ENCODE results near the gene C4BPA. TPM values are rescaled to one million over a fixed set of nuclear protein-coding genes. Genes with fewer than 3 reads are reported as not detected.

The C4BPA gene
- total RNA-seq = 792 TPM

GRCh38 chr1:207103892-207104373 lies at the start of gene C4BPA:
Gene C4BPA (plus strand): TSS chr1:207104233. CDS start chr1:207113026, 8,793 bp downstream.
- DNase-seq (ENCODE audit: low spot score) (peak; percentile 89), ATAC-seq (peak; percentile 72)

- ATAC-seq (no peak), DNase-seq (ENCODE audit: low spot score) (no peak)
These were observed 49.5 kb upstream of the C4BPA start for GRCh38 chr1:207054491-207054890.

- DNase-seq (ENCODE audit: low spot score) (no peak), ATAC-seq (no peak)
These were observed 48.5 kb upstream of the C4BPA start for GRCh38 chr1:207055386-207056001.

- ATAC-seq = peak; percentile 36
- no peak for DNase-seq (ENCODE audit: low spot score)
These were observed 47.4 kb upstream of the C4BPA start for GRCh38 chr1:207056673-207057072.

- no peak for DNase-seq (ENCODE audit: low spot score)
- ATAC-seq = no peak
These were observed 45.8 kb upstream of the C4BPA start for GRCh38 chr1:207058252-207058651.

- ATAC-seq (no peak), DNase-seq (ENCODE audit: low spot score) (no peak)
These were observed 44.9 kb upstream of the C4BPA start for GRCh38 chr1:207058878-207059867.

- no peak for DNase-seq (ENCODE audit: low spot score)
- no peak for ATAC-seq
These were observed 44.2 kb upstream of the C4BPA start for GRCh38 chr1:207059881-207060280.

GRCh38 chr1:207060596-207060995 lies 43.4 kb upstream of the C4BPA start:
- no peak for ATAC-seq
- no peak for DNase-seq (ENCODE audit: low spot score)

GRCh38 chr1:207062058-207062457 lies 42.0 kb upstream of the C4BPA start:
- no peak for ATAC-seq
- DNase-seq (ENCODE audit: low spot score) = no peak

- DNase-seq (ENCODE audit: low spot score) = no peak
- no peak for ATAC-seq
These were observed 41.0 kb upstream of the C4BPA start for GRCh38 chr1:207063014-207063413.

- ATAC-seq = no peak
- no peak for DNase-seq (ENCODE audit: low spot score)
These were observed 39.5 kb upstream of the C4BPA start for GRCh38 chr1:207064561-207064960.

GRCh38 chr1:207067185-207067584 lies 36.8 kb upstream of the C4BPA start:
- DNase-seq (ENCODE audit: low spot score) = no peak
- ATAC-seq = no peak

GRCh38 chr1:207067665-207068064 lies 36.4 kb upstream of the C4BPA start:
- no peak for ATAC-seq
- DNase-seq (ENCODE audit: low spot score) = no peak

- no peak for ATAC-seq
- no peak for DNase-seq (ENCODE audit: low spot score)
These were observed 35.0 kb upstream of the C4BPA start for GRCh38 chr1:207069061-207069460.

- ATAC-seq = no peak
- DNase-seq (ENCODE audit: low spot score) = no peak
These were observed 34.1 kb upstream of the C4BPA start for GRCh38 chr1:207069858-207070506.

GRCh38 chr1:207070811-207071210 lies 33.2 kb upstream of the C4BPA start:
- ATAC-seq (no peak), DNase-seq (ENCODE audit: low spot score) (no peak)

GRCh38 chr1:207071426-207071825 lies 32.6 kb upstream of the C4BPA start:
- ATAC-seq = no peak
- DNase-seq (ENCODE audit: low spot score) = no peak

GRCh38 chr1:207072233-207072632 lies 31.8 kb upstream of the C4BPA start:
- ATAC-seq (no peak), DNase-seq (ENCODE audit: low spot score) (no peak)

- DNase-seq (ENCODE audit: low spot score) = no peak
- ATAC-seq = no peak
These were observed 29.9 kb upstream of the C4BPA start for GRCh38 chr1:207073906-207074820.

- ATAC-seq = no peak
- no peak for DNase-seq (ENCODE audit: low spot score)
These were observed 27.7 kb upstream of the C4BPA start for GRCh38 chr1:207076181-207076955.
